Suprapubic skin (tissue), 3 donors: ENCODE measurements around the gene SYNJ2.

Source experiments
- POLR2A ChIP-seq, 2 donors: fragments of 450-650 bp; IDR thresholded peaks; one replicate each; pipeline ENCODE4 v1.6.1; 2017; ENCODE audit warnings: antibody characterized with exemption in 2 of 2, mild to moderate bottlenecking in 2 of 2, moderate library complexity in 2 of 2
- TF ChIP-seq, protein P1 (sequence below), 2 donors: fragments of 200-600 bp in 1 of 2; fragments of 450-650 bp in 1 of 2; sonication (generic) in 1 of 2; IDR thresholded peaks; one replicate each; pipeline ENCODE4 v1.5.1; 2016 to 2019; ENCODE audit warnings: antibody characterized with exemption in 2 of 2, mild to moderate bottlenecking in 1 of 2, moderate library complexity in 1 of 2

DNA sequence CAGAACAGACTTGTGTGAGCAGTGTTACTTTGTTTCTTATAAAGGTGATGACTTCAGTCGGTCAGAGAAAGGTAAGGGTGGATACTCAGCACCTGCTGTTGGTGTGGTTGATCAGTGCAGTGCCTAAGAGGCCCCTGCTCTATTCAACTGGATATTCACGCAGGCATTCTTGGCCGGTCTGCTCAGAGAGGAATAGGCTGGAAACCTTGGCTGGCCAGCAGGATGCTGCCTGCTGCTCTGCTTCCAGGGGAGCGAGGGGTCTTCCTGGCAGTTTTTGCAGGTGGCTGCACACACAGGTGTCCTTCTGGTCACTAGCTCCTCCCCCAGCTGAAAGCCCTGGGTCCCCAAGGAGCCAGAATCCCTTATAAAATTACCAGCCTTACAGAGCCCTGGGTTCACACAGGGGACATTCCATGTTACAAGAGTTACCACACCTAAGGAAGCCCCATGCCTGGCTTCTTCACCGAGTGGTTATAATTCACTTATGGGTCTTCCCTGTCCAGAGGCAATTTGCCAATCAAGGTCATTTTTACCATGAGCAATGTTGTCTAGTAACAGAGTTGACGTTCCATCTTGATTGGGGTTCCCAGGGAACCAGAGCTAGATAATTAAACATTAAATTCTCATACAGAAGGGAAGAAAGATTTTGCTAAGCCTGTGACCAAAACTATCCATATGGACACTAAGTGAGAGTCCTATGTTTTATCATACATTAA is 16.4 kb downstream of the SYNJ2 start:
- TF ChIP-seq, protein P1, sequence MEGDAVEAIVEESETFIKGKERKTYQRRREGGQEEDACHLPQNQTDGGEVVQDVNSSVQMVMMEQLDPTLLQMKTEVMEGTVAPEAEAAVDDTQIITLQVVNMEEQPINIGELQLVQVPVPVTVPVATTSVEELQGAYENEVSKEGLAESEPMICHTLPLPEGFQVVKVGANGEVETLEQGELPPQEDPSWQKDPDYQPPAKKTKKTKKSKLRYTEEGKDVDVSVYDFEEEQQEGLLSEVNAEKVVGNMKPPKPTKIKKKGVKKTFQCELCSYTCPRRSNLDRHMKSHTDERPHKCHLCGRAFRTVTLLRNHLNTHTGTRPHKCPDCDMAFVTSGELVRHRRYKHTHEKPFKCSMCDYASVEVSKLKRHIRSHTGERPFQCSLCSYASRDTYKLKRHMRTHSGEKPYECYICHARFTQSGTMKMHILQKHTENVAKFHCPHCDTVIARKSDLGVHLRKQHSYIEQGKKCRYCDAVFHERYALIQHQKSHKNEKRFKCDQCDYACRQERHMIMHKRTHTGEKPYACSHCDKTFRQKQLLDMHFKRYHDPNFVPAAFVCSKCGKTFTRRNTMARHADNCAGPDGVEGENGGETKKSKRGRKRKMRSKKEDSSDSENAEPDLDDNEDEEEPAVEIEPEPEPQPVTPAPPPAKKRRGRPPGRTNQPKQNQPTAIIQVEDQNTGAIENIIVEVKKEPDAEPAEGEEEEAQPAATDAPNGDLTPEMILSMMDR (IDR thresholded peaks at IDR 0.05) = no peak
- no peak for TF ChIP-seq POLR2A (IDR thresholded peaks at IDR 0.05)
